GM12878 (cell line): ENCODE results near the gene EIF2B4. TPM values are rescaled to one million over a fixed set of nuclear protein-coding genes. Genes with fewer than 3 reads are reported as not detected.

Experiments
- ATAC-seq: fragments of 200-7000 bp; cut with Tn5 transposase; 3 replicates; pipeline ENCODE4 v1.9.1; 2020; ENCODE audit warnings: mild to moderate bottlenecking, moderate library complexity
- BruUV-seq: library from RNA; stranded (reverse); fragments of 400-500 nt; replicated peaks from 2 replicates; lab custom pipeline; 2021; lab: Mats Ljungman, UMichigan
- CTCF ChIA-PET: fragments of 300-600 bp; sonication (Branson Sonifier 250); formaldehyde crosslinking; extraction: SDS; loops from one replicate; lab custom pipeline; 2021; ENCODE audit warnings: inconsistent platforms; lab: Yijun Ruan, JAX
- POLR2A ChIA-PET: fragments of 350-600 bp; formaldehyde crosslinking; extraction: SDS; loops from one replicate; lab custom pipeline; 2021; ENCODE audit warnings: inconsistent platforms; lab: Charles Lee
- RAD21 ChIA-PET: fragments of 300-600 bp; sonication (Branson Sonifier 250); formaldehyde crosslinking; loops from one replicate; lab custom pipeline; 2023; ENCODE audit warnings: antibody characterized with exemption; ENCODE audit not compliant: unreplicated experiment; lab: Charles Lee
- SMC1A ChIA-PET: fragments of 300-600 bp; sonication (Branson Sonifier 250); formaldehyde crosslinking; loops from one replicate; lab custom pipeline; 2023; ENCODE audit not compliant: unreplicated experiment, uncharacterized antibody; lab: Charles Lee
- DNase-seq: peaks from one replicate; pipeline ENCODE4 v3.0.0-alpha.2; 2011; ENCODE audit warnings: low read depth, low spot score
- FAIRE-seq: peaks from 3 replicates; lab custom pipeline; 2011; peaks lifted over from hg19 to GRCh38; lab: Jason Lieb, UNC
- H2AFZ ChIP-seq: 2 replicates; pipeline ENCODE4 v1.6.0; 2011; ENCODE audit warnings: low read depth, low read length, control low read depth; ENCODE audit not compliant: control insufficient read depth
- H3K27ac ChIP-seq: 2 replicates; pipeline ENCODE4 v1.5.1; 2011; ENCODE audit warnings: control low read depth; ENCODE audit not compliant: control insufficient read depth, insufficient read depth
- H3K27me3 ChIP-seq, 2 experiments: replicated peaks in 1 of 2; 2 replicates each; pipeline versions ENCODE4 v1.6.0 to v1.6.1; 2011; ENCODE audit warnings: low read length in 1 of 2; ENCODE audit not compliant: control insufficient read depth in 2 of 2, insufficient read depth in 2 of 2
- H3K36me3 ChIP-seq, 2 experiments: 2 replicates each; pipeline ENCODE4 v1.5.1; 2011; ENCODE audit warnings: low read length in 1 of 2; ENCODE audit not compliant: control insufficient read depth in 2 of 2, insufficient read depth in 2 of 2
- H3K4me1 ChIP-seq: 2 replicates; pipeline ENCODE4 v1.6.1; 2011; ENCODE audit warnings: mild to moderate bottlenecking, low read length, moderate library complexity, mixed read lengths; ENCODE audit not compliant: control insufficient read depth, insufficient read depth
- H3K4me2 ChIP-seq: 2 replicates; pipeline ENCODE4 v1.6.0; 2011; ENCODE audit warnings: control low read depth; ENCODE audit not compliant: control insufficient read depth, insufficient read depth
- H3K4me3 ChIP-seq: fragments of 200-600 bp; sonication (generic); 2 replicates; pipeline ENCODE4 v1.5.1; 2016
- H3K79me2 ChIP-seq: 2 replicates; pipeline ENCODE4 v1.6.0; 2011; ENCODE audit warnings: low read length; ENCODE audit not compliant: control insufficient read depth, insufficient read depth
- H3K9ac ChIP-seq: 2 replicates; pipeline ENCODE4 v1.8.0; 2011; ENCODE audit warnings: low read length, control low read depth, mixed read lengths; ENCODE audit not compliant: control insufficient read depth, insufficient read depth
- H3K9me3 ChIP-seq: replicated peaks from 3 replicates; pipeline ENCODE4 v1.5.1; 2011; ENCODE audit warnings: mild to moderate bottlenecking, low read length; ENCODE audit not compliant: control insufficient read depth, insufficient read depth
- H4K20me1 ChIP-seq: 2 replicates; pipeline ENCODE4 v1.6.0; 2011; ENCODE audit not compliant: control insufficient read depth, insufficient read depth
- BACH1 ChIP-seq: fragments of 450-650 bp; IDR thresholded peaks from 2 replicates; pipeline ENCODE4 v1.6.1; 2017; ENCODE audit warnings: mild to moderate bottlenecking, borderline replicate concordance
- CREM ChIP-seq: IDR thresholded peaks from 2 replicates; pipeline ENCODE4 v1.6.1; 2014; ENCODE audit warnings: antibody characterized with exemption, low read depth
- GATAD2B ChIP-seq: fragments of 450-650 bp; conservative IDR thresholded peaks from 2 replicates; pipeline ENCODE4 v1.6.1; 2017; ENCODE audit warnings: low read depth, mild to moderate bottlenecking, moderate library complexity
- HDAC2 ChIP-seq: fragments of 200-600 bp; sonication (generic); IDR thresholded peaks from 2 replicates; pipeline ENCODE4 v1.6.1; 2017
- HDGF ChIP-seq: fragments of 450-650 bp; IDR thresholded peaks from 2 replicates; pipeline ENCODE4 v1.6.1; 2016; ENCODE audit warnings: antibody characterized with exemption
- KAT2A ChIP-seq: conservative IDR thresholded peaks from 2 replicates; pipeline ENCODE4 v1.6.1; 2011; ENCODE audit warnings: low read depth, low read length; ENCODE audit not compliant: control insufficient read depth
- PAX8 ChIP-seq: fragments of 450-650 bp; IDR thresholded peaks from 2 replicates; pipeline ENCODE4 v1.6.1; 2017; ENCODE audit warnings: mild to moderate bottlenecking, moderate library complexity
- RBBP5 ChIP-seq: fragments of 200-600 bp; sonication (generic); conservative IDR thresholded peaks from 2 replicates; pipeline ENCODE4 v1.6.1; 2016
- SIN3A ChIP-seq: IDR thresholded peaks from 2 replicates; pipeline ENCODE4 v1.6.1; 2012; ENCODE audit warnings: low read depth, low read length, improper control_type of control experiment
- YY1 ChIP-seq: IDR thresholded peaks from 2 replicates; pipeline ENCODE4 v1.6.1; 2011; ENCODE audit warnings: low read depth, mild to moderate bottlenecking, low read length
- ZNF24 ChIP-seq: fragments of 450-650 bp; IDR thresholded peaks from 2 replicates; pipeline ENCODE4 v1.6.1; 2017; ENCODE audit warnings: antibody characterized with exemption, mild to moderate bottlenecking
- ZZZ3 ChIP-seq: IDR thresholded peaks from 2 replicates; pipeline ENCODE4 v1.6.1; 2011; ENCODE audit warnings: low read depth; ENCODE audit not compliant: control insufficient read depth, insufficient read length
- WGBS: methylation state at CpG from one replicate; pipeline ENCODE4 v1.1.6; 2016; ENCODE audit warnings: low lambda C conversion rate; ENCODE audit not compliant: insufficient replicate concordance, insufficient coverage; ENCODE audit errors: missing lambda C conversion rate; 5-methylcytosine and 5-hydroxymethylcytosine counted together
- in situ Hi-C: fragments of 300-500 bp; cut with MboI; formaldehyde crosslinking; loops from 9 replicates; pipeline ENCODE4 v1.14.3; 2018; ENCODE audit warnings: mixed read lengths
- intact Hi-C: fragments of 100-400 bp; cut with micrococcal nuclease; formaldehyde crosslinking; loops from one replicate; pipeline ENCODE4 v1.14.2; 2022; ENCODE audit not compliant: unreplicated experiment
- polyA plus RNA-seq, 11 experiments: library from polyadenylated mRNA; depleted of rRNA in 4 of 11; unstranded in 6 of 11; stranded (reverse) in 5 of 11; fragments of >200 nt; fragmentation: Nextera tagmentation in 4 of 11; fragmentation: Illumina TruSeq in 1 of 11; extraction: Ambion mirVana in 4 of 11; extraction: Trizol in 1 of 11; gene quantifications; 1 replicate in 1 of 11; 2 replicates in 10 of 11; pipeline versions ENCODE4 v1.2.1 to v1.2.3, GENCODE V29; 2011 to 2016; ENCODE audit warnings: inconsistent platforms in 2 of 11, missing spikeins in 2 of 11, low read depth in 1 of 11
- total RNA-seq, 4 experiments: library from RNA; depleted of rRNA in 3 of 4; stranded (reverse); fragments of >200 nt in 3 of 4; fragmentation: Illumina TruSeq in 1 of 4; extraction: Trizol in 1 of 4; gene quantifications; 2 replicates each; pipeline versions ENCODE4 v1.2.1 to v1.2.3, GENCODE V29; 2013 to 2021
- TF ChIP-seq, protein P1 (sequence below): IDR thresholded peaks from 2 replicates; pipeline ENCODE4 v1.6.1; 2011; ENCODE audit warnings: mild to moderate bottlenecking, low read depth, low read length, moderate library complexity; ENCODE audit not compliant: insufficient replicate concordance
- TF ChIP-seq, protein P2 (sequence below): fragments of 150-350 bp; IDR thresholded peaks from 2 replicates; pipeline ENCODE4 v1.6.1; 2014; ENCODE audit warnings: mild to moderate bottlenecking, low read depth, low read length
- TF ChIP-seq, protein P3 (sequence below): fragments of 450-650 bp; IDR thresholded peaks from 2 replicates; pipeline ENCODE4 v1.6.1; 2017; ENCODE audit warnings: mild to moderate bottlenecking, low read depth, inconsistent platforms; ENCODE audit not compliant: poor library complexity, severe bottlenecking

Gene EIF2B4
- total and polyA plus RNA-seq, 10 of the 15 experiments (the other 5 are each of a cell fraction or from before 2014, with no cell fraction given) = 13.4 to 53.9 (median 27.5) TPM

DNA sequence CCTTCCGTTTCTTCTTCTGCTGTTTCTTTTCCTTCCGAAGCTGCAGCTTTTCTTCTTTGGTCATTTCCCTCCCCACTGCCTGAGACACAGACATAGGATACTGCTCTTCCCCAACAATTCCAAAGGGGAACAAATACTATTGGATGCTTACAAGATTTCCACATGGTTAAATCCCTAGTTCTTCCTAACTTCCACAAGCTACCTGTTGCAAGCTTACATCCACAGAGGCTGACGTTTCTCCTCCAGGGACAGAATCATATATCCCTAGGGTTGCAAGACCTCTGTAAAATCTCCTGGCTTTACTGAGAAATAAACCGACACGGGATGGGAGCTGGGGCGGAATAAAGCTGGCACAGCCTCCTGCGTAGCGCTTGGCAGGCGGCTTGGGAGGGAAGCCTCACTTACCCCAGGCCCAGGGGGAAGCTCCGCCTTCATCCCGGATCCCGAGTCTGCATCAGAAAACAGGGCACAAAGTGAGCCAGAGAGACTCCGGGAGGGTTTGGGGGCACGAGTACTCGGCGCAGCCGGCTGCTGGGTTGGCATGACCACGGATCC, 590 bp downstream of the EIF2B4 start (continued):
- TF ChIP-seq CREM (no peak), GATAD2B (no peak)
- TF ChIP-seq, protein P1, sequence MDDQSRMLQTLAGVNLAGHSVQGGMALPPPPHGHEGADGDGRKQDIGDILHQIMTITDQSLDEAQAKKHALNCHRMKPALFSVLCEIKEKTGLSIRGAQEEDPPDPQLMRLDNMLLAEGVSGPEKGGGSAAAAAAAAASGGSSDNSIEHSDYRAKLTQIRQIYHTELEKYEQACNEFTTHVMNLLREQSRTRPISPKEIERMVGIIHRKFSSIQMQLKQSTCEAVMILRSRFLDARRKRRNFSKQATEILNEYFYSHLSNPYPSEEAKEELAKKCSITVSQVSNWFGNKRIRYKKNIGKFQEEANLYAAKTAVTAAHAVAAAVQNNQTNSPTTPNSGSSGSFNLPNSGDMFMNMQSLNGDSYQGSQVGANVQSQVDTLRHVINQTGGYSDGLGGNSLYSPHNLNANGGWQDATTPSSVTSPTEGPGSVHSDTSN = no peak

DNA sequence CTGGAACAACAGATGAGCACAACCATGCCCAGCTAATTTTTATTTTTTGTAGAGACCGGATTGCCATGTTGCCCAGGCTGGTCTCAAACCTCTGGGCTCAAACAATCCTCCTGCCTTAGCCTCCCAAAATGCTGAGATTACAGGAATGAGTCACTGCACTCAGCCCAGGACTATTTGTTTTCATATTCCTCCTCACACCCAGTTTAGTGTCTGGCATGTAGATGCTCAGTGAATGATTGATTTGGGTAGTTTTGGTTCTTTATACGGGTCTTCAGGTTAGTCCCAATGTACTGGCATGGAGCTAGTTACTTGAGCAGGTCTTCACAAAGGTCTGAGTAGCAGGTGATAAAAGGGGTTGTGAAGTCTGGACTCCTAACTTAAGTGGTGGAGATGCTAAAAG, 6.2 kb downstream of the EIF2B4 start:
- Histone ChIP-seq H4K20me1 (no peaks in the 10 kb centered on the region), H3K4me2 (no peak overlapping the region), H3K79me2 (peaks cover under 1% of the 10 kb centered on the region; the same call in 1 of the 2 replicates), H3K9ac (no peak overlapping the region), H3K4me3 (no peak overlapping the region), H3K9me3 (no peaks in the 10 kb centered on the region), H3K4me1 (peaks cover 2% of the 10 kb centered on the region; the same call in 1 of the 2 replicates), H3K36me3 (peaks cover 5 to 16% of the 10 kb centered on the region in 2 experiments), H3K27ac (no peak overlapping the region), H2AFZ (no peak overlapping the region), H3K27me3 (no peaks in the 10 kb centered on the region)
- 47% methylated on average over 2 of the region's 2 CpGs for WGBS
- no TSS peak for BruUV-seq
- intact Hi-C loops = no loop called here
- POLR2A ChIA-PET = no interaction called here
- FAIRE-seq (no peak), DNase-seq (no peak), ATAC-seq (no peak)
- in situ Hi-C loops = no loop called here
- RAD21 ChIA-PET = interaction anchor here (0.7 kb wide), 1 partner anchor 67 kb away, joined by 3 read pairs; no protein-coding TSS in a partner anchor
- CTCF ChIA-PET = no interaction called here
- SMC1A ChIA-PET = no interaction called here
- no peak for TF ChIP-seq HDAC2
- TF ChIP-seq RBBP5 = no peak
- TF ChIP-seq YY1 = no peak
- TF ChIP-seq, protein P2, sequence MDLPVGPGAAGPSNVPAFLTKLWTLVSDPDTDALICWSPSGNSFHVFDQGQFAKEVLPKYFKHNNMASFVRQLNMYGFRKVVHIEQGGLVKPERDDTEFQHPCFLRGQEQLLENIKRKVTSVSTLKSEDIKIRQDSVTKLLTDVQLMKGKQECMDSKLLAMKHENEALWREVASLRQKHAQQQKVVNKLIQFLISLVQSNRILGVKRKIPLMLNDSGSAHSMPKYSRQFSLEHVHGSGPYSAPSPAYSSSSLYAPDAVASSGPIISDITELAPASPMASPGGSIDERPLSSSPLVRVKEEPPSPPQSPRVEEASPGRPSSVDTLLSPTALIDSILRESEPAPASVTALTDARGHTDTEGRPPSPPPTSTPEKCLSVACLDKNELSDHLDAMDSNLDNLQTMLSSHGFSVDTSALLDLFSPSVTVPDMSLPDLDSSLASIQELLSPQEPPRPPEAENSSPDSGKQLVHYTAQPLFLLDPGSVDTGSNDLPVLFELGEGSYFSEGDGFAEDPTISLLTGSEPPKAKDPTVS = no peak
- no peak for TF ChIP-seq ZNF24
- no peak for TF ChIP-seq HDGF
- no peak for TF ChIP-seq ZZZ3
- TF ChIP-seq, protein P3, sequence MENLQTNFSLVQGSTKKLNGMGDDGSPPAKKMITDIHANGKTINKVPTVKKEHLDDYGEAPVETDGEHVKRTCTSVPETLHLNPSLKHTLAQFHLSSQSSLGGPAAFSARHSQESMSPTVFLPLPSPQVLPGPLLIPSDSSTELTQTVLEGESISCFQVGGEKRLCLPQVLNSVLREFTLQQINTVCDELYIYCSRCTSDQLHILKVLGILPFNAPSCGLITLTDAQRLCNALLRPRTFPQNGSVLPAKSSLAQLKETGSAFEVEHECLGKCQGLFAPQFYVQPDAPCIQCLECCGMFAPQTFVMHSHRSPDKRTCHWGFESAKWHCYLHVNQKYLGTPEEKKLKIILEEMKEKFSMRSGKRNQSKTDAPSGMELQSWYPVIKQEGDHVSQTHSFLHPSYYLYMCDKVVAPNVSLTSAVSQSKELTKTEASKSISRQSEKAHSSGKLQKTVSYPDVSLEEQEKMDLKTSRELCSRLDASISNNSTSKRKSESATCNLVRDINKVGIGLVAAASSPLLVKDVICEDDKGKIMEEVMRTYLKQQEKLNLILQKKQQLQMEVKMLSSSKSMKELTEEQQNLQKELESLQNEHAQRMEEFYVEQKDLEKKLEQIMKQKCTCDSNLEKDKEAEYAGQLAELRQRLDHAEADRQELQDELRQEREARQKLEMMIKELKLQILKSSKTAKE = no peak
- no peak for TF ChIP-seq SIN3A
- TF ChIP-seq PAX8 = no peak
- TF ChIP-seq KAT2A = no peak
- no peak for TF ChIP-seq BACH1
